GM12891 (cell line): ENCODE data around the gene RNASEH2B.

Experiments
- PAX5 ChIP-seq: IDR thresholded peaks from 2 replicates; pipeline ENCODE4 v1.6.1; 2011; ENCODE audit warnings: low read length, moderate library complexity, mild to moderate bottlenecking; ENCODE audit not compliant: insufficient read depth, severe bottlenecking
- POLR2A ChIP-seq: IDR thresholded peaks from 2 replicates; pipeline ENCODE4 v1.6.1; 2011; ENCODE audit warnings: low read depth, low read length, control low read depth
- POLR2AphosphoS5 ChIP-seq: IDR thresholded peaks from 2 replicates; pipeline ENCODE4 v1.6.1; 2011; ENCODE audit warnings: low read depth, low read length, control low read depth
- SPI1 ChIP-seq: IDR thresholded peaks from 2 replicates; pipeline ENCODE4 v1.6.1; 2011; ENCODE audit warnings: low read depth, low read length, control low read depth
- TAF1 ChIP-seq: IDR thresholded peaks from 2 replicates; pipeline ENCODE4 v1.6.1; 2011; ENCODE audit warnings: low read depth, low read length, control low read depth

DNA sequence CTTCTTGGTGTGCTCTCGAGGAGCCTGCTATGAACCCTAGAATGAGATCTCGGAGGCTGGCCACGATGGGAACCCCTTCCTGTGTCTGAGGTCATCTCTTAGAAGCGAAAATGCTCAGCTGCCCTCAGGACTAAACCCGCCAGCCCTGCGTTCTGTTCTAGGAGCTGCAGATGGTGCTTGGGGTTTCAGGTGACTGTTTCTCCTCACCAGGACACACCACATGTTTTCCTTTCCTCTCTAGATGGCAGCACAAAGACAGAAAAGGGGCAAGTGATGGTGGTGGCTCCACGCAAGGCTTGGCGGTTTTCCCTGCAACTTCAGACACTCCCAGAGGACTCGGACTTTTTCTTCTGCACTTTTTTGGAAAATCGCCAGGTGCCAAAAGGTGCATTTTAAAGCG is 60.1 kb downstream of the RNASEH2B start:
- TF ChIP-seq POLR2AphosphoS5 (no peak), POLR2A (no peak), TAF1 (no peak), PAX5 (no peak), SPI1 (no peak)
